ENCODE data around the gene VCP. TPM values are rescaled to one million over a fixed set of nuclear protein-coding genes. Genes with fewer than 3 reads are reported as not detected.

VCP gene
- total RNA-seq, 1 donor from 2014 or later = 250 TPM

DNA sequence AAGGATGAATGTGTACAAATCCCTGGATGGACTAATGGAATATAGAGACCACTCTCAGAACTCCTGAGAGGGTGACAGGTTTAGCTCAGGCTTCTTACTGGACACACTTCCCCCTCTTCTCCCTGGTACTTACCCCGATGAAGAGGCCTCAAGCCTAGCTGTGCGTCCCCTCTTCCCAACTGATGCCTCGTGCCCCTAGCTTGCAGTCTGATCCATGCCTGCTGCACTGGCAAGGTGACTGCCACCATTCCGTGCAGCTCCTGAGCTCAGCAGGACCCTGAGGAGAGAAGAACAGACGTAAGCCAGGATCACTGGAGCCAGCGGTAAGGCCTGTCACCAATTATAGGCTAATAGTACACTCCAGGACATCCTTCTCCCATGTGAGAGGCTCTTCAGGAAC, 36.0 kb upstream of the VCP start:
- Histone ChIP-seq H3K36me3 (ENCODE audit: control insufficient read depth, insufficient read depth, low read length) (peaks cover 3% of the 10 kb centered on the region), H3K4me3 (ENCODE audit: low read depth, low read length) (no peak overlapping the region), H3K27me3 (ENCODE audit: control insufficient read depth, insufficient read depth, low read length) (no peaks in the 10 kb centered on the region)
- no peak for TF ChIP-seq CTCF (IDR thresholded peaks at IDR 0.05; ENCODE audit: insufficient read depth, low read length, poor library complexity, severe bottlenecking)
- no peak for DNase-seq (ENCODE audit: low read depth)

GRCh38 chr9:35107297-35108290, 35.2 kb upstream of the VCP start:
- DNase-seq (ENCODE audit: low read depth) = no peak
- peaks cover 3% of the 10 kb centered on the region for H3K36me3 ChIP-seq (ENCODE audit: control insufficient read depth, insufficient read depth, low read length)
- no peaks in the 10 kb centered on the region for H3K27me3 ChIP-seq (ENCODE audit: control insufficient read depth, insufficient read depth, low read length)
- H3K4me3 ChIP-seq (ENCODE audit: low read depth, low read length) = no peak overlapping the region
- TF ChIP-seq CTCF (IDR thresholded peaks at IDR 0.05; ENCODE audit: insufficient read depth, low read length, poor library complexity, severe bottlenecking) = no peak

- H3K27me3 ChIP-seq (ENCODE audit: control insufficient read depth, insufficient read depth, low read length) = no peaks in the 10 kb centered on the region
- H3K4me3 ChIP-seq (ENCODE audit: low read depth, low read length) = no peak overlapping the region
- no peak for DNase-seq (ENCODE audit: low read depth)
- H3K36me3 ChIP-seq (ENCODE audit: control insufficient read depth, insufficient read depth, low read length) = peaks cover 3% of the 10 kb centered on the region
- no peak for TF ChIP-seq CTCF (IDR thresholded peaks at IDR 0.05; ENCODE audit: insufficient read depth, low read length, poor library complexity, severe bottlenecking)
These were observed 33.9 kb upstream of the VCP start for GRCh38 chr9:35106343-35106730.

GRCh38 chr9:35105571-35106342, 33.3 kb upstream of the VCP start:
- TF ChIP-seq CTCF (IDR thresholded peaks at IDR 0.05; ENCODE audit: insufficient read depth, low read length, poor library complexity, severe bottlenecking) = no peak
- Histone ChIP-seq H3K27me3 (ENCODE audit: control insufficient read depth, insufficient read depth, low read length) (no peaks in the 10 kb centered on the region), H3K36me3 (ENCODE audit: control insufficient read depth, insufficient read depth, low read length) (peaks cover 3% of the 10 kb centered on the region), H3K4me3 (ENCODE audit: low read depth, low read length) (no peak overlapping the region)
- DNase-seq (ENCODE audit: low read depth) = no peak

GRCh38 chr9:35105126-35105525, 32.7 kb upstream of the VCP start:
- no peak for TF ChIP-seq CTCF (IDR thresholded peaks at IDR 0.05; ENCODE audit: insufficient read depth, low read length, poor library complexity, severe bottlenecking)
- Histone ChIP-seq H3K27me3 (ENCODE audit: control insufficient read depth, insufficient read depth, low read length) (no peaks in the 10 kb centered on the region), H3K4me3 (ENCODE audit: low read depth, low read length) (no peak overlapping the region), H3K36me3 (ENCODE audit: control insufficient read depth, insufficient read depth, low read length) (peaks cover 3% of the 10 kb centered on the region)
- DNase-seq (ENCODE audit: low read depth) = no peak

All from kidney epithelial cell (primary cell).